Fibroblast of skin of right quadriceps (primary cell): ENCODE data around the gene COL3A1.

Experiments
- DNase-seq: peaks from one replicate; pipeline ENCODE4 v3.0.0-alpha.2; 2013

Gene COL3A1

DNA sequence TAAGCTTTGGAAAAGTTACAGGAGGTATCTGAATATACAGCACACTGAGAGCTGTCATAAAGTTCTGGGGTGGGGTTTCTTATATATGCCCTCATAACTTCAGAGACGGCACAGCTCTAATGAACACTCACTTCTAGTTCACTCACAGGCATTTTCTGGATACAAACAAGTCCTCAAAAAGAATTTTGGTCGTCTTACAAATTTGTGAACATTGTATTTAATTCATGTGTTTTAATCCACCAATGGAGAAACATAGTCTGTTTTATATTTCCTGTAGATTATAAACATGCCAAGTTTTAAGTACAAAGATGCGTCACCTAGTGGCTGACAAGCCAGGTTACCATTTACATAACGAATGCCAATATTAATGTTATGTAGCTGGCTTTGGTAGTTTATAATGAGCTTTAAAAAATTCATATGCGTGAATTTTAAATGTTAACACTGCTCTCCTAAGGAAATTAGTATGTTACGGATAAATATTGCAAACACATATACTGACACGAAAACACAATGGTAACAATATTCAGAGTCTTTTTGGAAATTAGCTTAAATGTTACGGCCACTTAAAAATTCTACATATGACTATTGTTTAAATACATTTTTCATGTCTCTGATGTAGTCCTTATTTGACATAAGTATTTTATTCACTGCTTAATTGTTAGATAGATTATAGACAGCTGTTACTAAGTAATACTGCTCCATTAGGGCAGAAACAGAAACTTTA is 2.5 kb downstream of the COL3A1 start:
- peak; percentile 73 for DNase-seq

DNA sequence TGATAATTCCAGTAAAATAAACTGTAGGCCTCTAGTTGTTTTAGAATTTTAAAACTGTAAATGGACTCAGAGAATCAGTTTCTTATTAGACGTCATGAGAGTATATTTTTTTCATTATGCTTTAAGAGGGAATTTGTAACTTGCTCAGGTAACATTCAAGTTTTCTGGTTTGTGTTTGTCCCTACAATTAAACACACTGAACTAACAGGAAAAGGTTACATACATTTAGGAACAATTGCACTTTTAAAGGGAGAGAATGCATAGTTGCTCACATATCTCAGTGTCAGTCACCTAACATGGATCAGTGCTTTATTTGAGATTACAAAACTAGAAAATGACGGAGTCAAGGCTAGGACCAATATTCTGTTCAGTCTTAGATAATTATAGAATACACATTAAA is 3.1 kb downstream of the COL3A1 start:
- no peak for DNase-seq

DNA sequence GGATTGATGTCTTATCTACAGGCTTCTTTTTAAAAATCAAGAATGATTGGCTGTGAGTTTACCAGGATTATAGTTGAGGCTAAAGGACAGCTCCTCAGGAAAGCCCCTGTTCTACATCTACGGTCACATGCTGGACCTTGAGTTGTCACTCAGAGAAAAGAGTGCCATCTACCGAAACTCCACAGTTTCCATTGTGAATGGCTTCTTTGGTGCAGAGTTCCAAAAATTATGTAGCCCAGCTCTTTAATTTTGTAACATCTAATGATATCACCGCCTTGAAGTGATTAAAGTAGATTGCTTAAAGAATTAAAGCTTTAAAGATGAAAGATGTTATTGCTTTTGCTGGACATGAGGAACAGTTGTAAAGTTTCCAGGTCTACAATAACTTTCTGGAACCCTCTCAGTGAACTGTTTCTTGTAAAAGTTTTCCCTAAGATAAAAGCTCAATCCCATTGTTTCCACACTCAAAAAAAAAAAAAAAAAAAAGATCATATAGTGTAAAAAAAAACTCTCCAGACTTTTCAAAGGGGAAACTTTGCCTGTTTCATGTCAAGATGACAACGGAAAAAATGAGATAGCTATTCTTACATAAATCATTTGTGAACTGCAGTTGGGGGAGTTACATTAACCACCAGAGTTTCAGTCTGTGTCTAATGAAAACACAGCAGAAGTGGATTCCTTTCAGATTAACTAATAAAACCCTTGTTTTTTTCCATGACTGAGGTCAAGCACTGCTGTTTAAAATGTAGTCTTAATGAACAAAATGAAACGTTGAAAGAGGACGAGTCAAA is 4.3 kb downstream of the COL3A1 start:
- peak; percentile 93 for DNase-seq

DNA sequence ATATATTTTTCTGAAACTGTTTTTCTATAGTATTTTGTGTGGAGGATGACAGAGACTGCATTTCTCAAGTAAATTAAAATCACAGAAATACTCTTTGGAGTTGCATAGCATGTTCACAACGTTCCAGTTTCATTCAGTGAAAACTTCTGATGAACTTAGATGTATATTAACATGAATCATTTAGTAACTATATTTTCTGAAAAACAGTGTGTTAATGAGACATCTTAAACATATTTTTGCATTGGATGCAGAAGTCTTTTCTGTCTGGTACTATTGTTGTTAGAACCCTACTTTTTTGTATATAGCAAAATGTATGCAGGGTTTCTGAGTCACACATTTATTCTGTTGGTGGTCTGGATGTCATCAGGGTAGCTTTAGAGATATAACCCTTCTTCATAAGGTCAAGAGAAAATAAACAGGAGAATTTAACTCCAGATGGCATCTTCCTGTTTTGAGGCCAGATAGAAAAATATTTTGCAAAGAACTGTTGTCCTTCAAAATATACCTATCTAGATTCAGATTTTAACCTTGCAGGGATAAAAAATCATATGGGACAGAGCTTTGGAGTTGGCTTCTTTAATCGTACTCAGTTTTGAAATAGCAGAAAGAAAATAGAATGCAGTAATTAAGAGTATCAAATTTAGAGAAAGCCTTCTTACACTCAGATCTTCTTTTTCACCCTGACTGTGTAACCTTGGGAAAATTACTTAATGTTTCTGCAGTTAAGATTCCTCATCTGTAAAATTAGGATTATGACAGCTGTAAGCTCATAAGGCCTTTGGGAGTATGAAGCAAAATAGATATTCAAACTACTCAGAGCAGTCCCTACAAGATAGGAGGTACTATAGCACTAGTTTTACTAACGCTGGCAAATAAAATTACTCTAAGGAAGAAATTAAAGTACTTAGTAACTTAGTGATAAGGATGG is 5.3 kb downstream of the COL3A1 start:
- peak; percentile 62 for DNase-seq

DNA sequence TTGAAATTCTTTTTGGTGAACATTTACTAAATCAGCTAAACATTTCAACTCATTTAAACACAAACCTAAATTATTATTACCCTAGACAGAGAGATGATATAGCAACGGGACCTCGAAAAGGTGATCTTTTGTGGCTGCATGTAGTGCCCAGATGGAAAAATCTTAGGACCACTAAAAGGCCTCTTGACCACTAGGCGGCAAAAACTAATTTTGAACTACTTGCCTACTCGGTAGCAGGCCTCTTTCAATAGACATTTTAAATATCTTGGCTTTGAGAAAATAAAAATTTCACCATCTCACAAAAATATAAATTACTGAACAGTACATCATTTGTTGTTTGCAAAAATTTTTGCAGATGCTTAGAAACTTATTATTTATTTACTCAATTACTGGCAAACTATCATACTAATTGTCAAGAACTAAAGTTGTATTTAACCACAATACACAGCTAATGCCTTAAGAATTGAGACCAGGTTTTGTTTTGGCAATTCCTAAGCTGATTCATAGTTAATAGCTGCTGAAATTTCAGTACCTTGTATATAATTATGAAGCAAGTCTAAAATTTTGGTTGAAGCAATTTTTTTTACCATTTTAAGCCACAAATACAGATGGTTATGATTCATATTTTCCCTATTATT is 9.4 kb downstream of the COL3A1 start:
- peak; percentile 86 for DNase-seq

GRCh38 chr2:188984065-188984491 is 9.9 kb downstream of the COL3A1 start:
- peak; percentile 83 for DNase-seq

DNA sequence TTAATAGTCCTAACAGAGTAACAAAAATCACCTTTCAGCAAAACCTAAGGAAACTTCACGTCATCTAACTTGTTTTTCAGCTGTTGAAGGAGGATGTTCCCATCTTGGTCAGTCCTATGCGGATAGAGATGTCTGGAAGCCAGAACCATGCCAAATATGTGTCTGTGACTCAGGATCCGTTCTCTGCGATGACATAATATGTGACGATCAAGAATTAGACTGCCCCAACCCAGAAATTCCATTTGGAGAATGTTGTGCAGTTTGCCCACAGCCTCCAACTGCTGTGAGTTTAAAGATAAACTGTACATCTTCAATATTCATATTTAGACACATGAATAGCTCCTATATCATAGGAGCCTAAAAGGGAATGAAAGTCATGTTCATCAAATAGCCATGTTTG is 10.5 kb downstream of the COL3A1 start:
- peak; percentile 93 for DNase-seq

DNA sequence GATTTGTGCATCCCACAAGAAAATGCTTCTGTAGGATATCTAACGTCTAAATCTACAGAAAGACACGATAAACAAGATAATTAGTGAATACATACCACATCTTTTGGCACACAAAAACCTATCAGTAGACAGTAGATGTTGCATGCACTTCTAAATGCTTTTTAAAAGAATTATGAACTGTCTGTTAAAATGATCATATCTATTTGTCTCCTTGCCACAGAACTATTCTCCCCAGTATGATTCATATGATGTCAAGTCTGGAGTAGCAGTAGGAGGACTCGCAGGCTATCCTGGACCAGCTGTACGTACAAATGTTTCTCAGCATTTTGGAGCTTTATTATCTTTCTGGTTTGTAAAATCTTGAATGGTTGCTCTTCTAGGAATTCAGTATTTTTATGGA is 12.7 kb downstream of the COL3A1 start:
- DNase-seq, result peak; percentile 66

DNA sequence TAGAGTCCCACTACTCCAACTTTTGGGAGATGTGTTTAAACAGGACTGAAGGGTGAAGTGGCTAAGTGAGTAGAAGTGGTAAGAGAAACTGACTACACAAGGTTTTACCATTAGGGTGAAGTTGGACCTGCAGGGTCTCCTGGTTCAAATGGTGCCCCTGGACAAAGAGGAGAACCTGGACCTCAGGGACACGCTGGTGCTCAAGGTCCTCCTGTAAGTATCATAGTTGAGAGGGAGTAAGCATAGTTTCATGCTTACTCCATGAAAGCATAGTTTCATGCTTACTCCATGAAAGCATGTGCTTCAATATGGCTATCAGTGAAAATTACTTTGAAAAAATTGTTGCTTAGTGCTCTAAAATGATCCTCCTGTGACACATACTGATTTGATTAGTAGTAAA is 19.1 kb downstream of the COL3A1 start:
- no peak for DNase-seq

DNA sequence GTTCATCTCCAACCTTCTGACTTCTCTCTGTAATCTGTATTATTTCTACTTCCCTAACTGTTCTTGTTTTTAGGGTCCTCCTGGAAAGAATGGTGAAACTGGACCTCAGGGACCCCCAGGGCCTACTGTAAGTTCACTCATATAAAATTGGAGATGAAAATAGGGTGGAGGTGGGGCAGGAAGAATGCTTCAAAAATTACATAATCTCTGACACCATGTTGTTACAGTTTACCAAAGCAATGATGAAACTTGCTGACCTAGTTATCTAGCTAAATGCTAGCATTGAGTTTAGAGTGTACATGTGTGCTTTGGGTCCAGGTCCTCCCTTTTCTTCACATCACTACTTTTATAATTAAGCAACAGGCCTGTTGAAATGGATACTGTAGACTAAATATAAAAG is 23.1 kb downstream of the COL3A1 start:
- no peak for DNase-seq

DNA sequence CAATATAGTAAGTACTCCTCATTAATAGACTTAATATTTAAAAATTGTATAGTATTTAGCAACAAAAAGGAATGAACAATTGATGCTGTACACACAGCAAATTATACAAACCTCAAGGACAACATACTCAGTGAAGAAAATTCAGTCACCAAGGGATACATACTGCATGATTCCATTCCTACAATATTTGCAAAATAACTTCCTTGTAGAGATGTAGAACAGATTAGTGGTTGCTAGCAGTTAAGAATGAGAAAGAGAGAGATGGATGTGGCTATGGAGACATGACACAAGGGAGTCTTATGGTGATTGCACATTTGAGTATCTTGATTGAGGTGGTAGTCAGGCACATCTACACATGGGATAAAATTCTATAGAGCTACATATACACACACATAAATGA is 26.0 kb downstream of the COL3A1 start:
- no peak for DNase-seq

- DNase-seq, result peak; percentile 62
Observed at GRCh38 chr2:189002079-189002478, 27.9 kb downstream of the COL3A1 start.

GRCh38 chr2:189008555-189009262 is 34.5 kb downstream of the COL3A1 start:
- no peak for DNase-seq

DNA sequence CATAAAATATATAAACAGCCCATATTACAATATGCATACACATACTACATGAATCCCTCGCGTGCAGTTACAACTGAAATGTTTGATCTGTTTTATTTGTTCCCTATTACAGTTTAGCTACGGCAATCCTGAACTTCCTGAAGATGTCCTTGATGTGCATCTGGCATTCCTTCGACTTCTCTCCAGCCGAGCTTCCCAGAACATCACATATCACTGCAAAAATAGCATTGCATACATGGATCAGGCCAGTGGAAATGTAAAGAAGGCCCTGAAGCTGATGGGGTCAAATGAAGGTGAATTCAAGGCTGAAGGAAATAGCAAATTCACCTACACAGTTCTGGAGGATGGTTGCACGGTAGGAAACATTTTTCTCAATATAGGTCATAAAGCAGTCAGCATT is 36.4 kb downstream of the COL3A1 start:
- DNase-seq, result no peak

GRCh38 chr2:189012351-189012750 is 38.2 kb downstream of the COL3A1 start:
- DNase-seq, result no peak

- DNase-seq, result no peak
Observed at GRCh38 chr2:189013031-189013430, 38.9 kb downstream of the COL3A1 start.

- peak; percentile 45 for DNase-seq
Observed at GRCh38 chr2:189013671-189014448, 39.7 kb downstream of the COL3A1 start.

DNA sequence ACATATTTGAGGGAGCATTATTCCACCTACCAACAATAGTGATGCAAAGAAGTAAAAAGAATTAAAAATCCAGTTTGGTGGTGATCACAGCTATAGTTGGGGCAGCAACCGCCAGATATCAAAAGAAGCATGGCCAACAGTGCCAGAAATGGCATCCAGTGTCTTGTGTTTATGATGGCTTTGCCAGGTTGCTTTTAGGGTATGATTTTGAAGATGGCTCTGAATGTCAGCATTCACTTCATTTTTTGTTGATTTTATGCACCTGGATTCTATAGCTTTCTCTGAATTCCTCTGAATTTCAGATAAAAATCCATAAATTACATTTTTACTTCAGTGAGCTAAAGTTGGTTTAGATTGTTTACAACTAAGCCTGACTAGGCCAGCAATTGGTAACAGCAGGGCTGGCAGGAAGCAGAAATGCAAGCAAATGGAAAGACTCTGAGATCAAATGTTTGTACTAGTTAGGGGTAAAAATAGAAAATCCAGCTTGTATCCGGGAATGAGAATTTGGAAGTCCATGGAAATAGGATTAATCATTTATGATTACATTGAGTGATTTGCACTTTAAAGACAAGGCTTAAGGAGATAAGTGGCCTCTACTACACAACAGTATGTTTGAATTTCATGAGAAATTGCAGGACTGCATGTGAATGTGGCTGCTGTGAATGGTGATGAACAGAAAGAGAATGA is 40.4 kb downstream of the COL3A1 start:
- peak; percentile 64 for DNase-seq

GRCh38 chr2:189015359-189015758 is 41.2 kb downstream of the COL3A1 start:
- DNase-seq, result no peak

DNA sequence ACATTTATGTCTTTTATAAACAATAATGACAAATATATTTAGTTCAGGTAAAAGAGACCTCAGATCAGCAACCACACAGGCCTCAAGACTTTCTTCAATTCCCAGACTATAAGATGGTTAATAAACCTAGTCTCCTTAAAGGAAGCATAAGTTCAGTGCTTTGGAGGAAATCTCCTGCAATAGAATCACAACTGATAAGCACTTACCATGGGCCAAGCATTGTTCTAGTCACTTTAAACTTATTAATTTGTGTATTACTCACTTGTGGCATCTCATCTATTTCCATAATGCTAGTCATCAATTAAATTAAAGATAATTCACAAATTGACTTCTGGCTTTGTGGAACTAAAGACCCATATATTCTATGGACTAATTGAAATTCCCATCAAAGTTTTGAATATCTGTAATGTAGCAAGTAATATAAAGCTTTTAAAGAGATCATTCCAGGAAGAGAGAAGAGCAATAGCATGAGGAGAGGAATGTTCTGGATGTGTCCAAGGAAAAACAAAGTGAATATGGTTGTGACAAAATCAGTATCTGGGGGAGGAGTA is 42.2 kb downstream of the COL3A1 start:
- DNase-seq, result no peak
